Loucy (cell line): ENCODE data around the gene ABI1.
A peak's percentile ranks its signal among the peaks of the same experiment; 100 is the strongest.

Experiments
- H2AFZ ChIP-seq: fragments of 200-600 bp; sonication (generic); 2 replicates; pipeline ENCODE4 v1.6.0; 2016; ENCODE audit warnings: antibody characterized with exemption, mild to moderate bottlenecking, low read length, moderate library complexity
- H3F3A ChIP-seq: fragments of 200-600 bp; 2 replicates; pipeline ENCODE4 v1.6.0; 2016; ENCODE audit warnings: antibody characterized with exemption, low read depth, mild to moderate bottlenecking
- H3K27me3 ChIP-seq: fragments of 200-600 bp; sonication (generic); 2 replicates; pipeline ENCODE4 v1.6.1; 2014; ENCODE audit warnings: low read length, mild to moderate bottlenecking; ENCODE audit not compliant: insufficient read depth, poor library complexity, severe bottlenecking
- H3K36me3 ChIP-seq: fragments of 200-600 bp; sonication (generic); 2 replicates; pipeline ENCODE4 v1.6.1; 2016; ENCODE audit warnings: low read length; ENCODE audit not compliant: insufficient read depth
- H3K4me1 ChIP-seq: fragments of 200-600 bp; sonication (generic); 2 replicates; pipeline ENCODE4 v1.5.1; 2014; ENCODE audit warnings: low read length, mild to moderate bottlenecking; ENCODE audit not compliant: insufficient read depth, poor library complexity, severe bottlenecking
- H3K4me2 ChIP-seq: fragments of 200-600 bp; sonication (generic); 2 replicates; pipeline ENCODE4 v1.6.0; 2014; ENCODE audit warnings: antibody characterized with exemption, low read length, low read depth, mild to moderate bottlenecking; ENCODE audit not compliant: poor library complexity, severe bottlenecking
- H3K4me3 ChIP-seq: fragments of 200-600 bp; sonication (generic); 2 replicates; pipeline ENCODE4 v1.5.1; 2014; ENCODE audit warnings: low read length, mild to moderate bottlenecking, mixed read lengths; ENCODE audit not compliant: poor library complexity, severe bottlenecking
- H3K79me2 ChIP-seq: fragments of 200-600 bp; sonication (generic); 2 replicates; pipeline ENCODE4 v1.6.1; 2014; ENCODE audit warnings: low read length; ENCODE audit not compliant: insufficient read depth
- H3K9ac ChIP-seq: fragments of 200-600 bp; sonication (generic); 2 replicates; pipeline ENCODE4 v1.6.0; 2014; ENCODE audit warnings: mild to moderate bottlenecking, low read depth, low read length, moderate library complexity; ENCODE audit not compliant: poor library complexity, severe bottlenecking
- H3K9me2 ChIP-seq: fragments of 200-600 bp; sonication (generic); replicated peaks from 2 replicates; pipeline ENCODE4 v1.6.1; 2016; ENCODE audit warnings: low read depth, low read length, mixed read lengths
- H3K9me3 ChIP-seq: fragments of 200-600 bp; sonication (generic); 2 replicates; pipeline ENCODE4 v1.6.1; 2014; ENCODE audit warnings: mild to moderate bottlenecking, antibody characterized with exemption, low read length, low read depth; ENCODE audit not compliant: insufficient read depth
- H4K20me1 ChIP-seq: fragments of 200-600 bp; sonication (generic); 2 replicates; pipeline ENCODE4 v1.6.0; 2014; ENCODE audit warnings: antibody characterized with exemption, low read length, mild to moderate bottlenecking; ENCODE audit not compliant: insufficient read depth, poor library complexity, severe bottlenecking
- EZH2phosphoT487 ChIP-seq: fragments of 200-600 bp; IDR thresholded peaks from 2 replicates; pipeline ENCODE4 v1.6.1; 2018; ENCODE audit warnings: antibody characterized with exemption, mild to moderate bottlenecking, moderate library complexity, borderline replicate concordance
- TF ChIP-seq, protein P1 (sequence below): fragments of 200-600 bp; sonication (generic); conservative IDR thresholded peaks from 2 replicates; pipeline ENCODE4 v1.5.1; 2014; ENCODE audit warnings: mild to moderate bottlenecking, antibody characterized with exemption, low read length

The ABI1 gene

DNA sequence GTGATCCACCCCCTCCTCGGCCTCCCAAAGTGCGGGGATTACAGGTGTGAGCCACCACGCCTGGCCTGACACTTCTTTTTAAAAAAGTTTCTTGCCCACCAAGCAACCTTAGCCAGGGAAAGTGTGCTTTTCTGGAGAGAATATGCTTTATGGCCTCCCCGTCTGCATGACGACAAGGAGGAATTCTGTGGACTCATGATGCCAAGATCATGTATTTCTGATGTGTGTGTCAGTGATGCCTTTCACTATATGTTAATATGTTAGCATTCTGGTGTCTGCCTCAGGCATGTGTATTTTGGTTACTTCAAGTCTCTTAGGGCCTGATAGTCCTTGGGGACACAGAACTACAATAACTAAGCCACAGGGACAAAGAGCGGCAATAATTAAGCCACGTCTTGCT lies 161.1 kb downstream of the ABI1 start:
- H3K9ac ChIP-seq, result no peak overlapping the region
- no peaks in the 10 kb centered on the region for H3K36me3 ChIP-seq
- H3K4me3 ChIP-seq, result peak overlapping the region; percentile 27
- H3K4me2 ChIP-seq, result peak overlapping the region; percentile 85
- peaks cover 55% of the 10 kb centered on the region for H3K79me2 ChIP-seq
- TF ChIP-seq, protein P1, sequence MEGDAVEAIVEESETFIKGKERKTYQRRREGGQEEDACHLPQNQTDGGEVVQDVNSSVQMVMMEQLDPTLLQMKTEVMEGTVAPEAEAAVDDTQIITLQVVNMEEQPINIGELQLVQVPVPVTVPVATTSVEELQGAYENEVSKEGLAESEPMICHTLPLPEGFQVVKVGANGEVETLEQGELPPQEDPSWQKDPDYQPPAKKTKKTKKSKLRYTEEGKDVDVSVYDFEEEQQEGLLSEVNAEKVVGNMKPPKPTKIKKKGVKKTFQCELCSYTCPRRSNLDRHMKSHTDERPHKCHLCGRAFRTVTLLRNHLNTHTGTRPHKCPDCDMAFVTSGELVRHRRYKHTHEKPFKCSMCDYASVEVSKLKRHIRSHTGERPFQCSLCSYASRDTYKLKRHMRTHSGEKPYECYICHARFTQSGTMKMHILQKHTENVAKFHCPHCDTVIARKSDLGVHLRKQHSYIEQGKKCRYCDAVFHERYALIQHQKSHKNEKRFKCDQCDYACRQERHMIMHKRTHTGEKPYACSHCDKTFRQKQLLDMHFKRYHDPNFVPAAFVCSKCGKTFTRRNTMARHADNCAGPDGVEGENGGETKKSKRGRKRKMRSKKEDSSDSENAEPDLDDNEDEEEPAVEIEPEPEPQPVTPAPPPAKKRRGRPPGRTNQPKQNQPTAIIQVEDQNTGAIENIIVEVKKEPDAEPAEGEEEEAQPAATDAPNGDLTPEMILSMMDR, result no peak
- no peak for TF ChIP-seq EZH2phosphoT487
- peaks cover 22% of the 10 kb centered on the region for H4K20me1 ChIP-seq
- H3K9me3 ChIP-seq, result no peaks in the 10 kb centered on the region
- H3K27me3 ChIP-seq, result no peaks in the 10 kb centered on the region
- H2AFZ ChIP-seq, result no peak overlapping the region
- no peaks in the 10 kb centered on the region for H3K9me2 ChIP-seq
- peaks cover 23% of the 10 kb centered on the region for H3K4me1 ChIP-seq
- H3F3A ChIP-seq, result no peaks in the 10 kb centered on the region

DNA sequence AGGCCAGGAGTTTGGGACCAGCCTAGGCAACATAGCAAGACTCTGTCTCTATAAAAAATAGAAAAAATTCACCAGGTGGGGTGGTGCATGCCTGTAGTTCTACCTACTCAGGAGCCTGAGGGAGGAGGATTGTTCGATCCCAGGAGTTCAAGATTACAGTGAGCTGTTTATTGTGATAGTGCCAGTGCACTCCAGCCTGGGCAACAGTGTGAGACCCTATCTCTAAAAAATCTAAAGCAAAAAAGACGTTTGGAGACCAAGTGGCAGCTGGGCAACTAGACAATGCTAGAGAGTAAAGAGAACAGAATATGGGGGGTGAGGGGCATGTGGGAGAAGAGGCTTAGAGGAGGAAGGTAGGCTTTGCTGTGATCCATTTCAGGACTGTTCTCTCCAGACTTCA lies 161.8 kb downstream of the ABI1 start:
- Histone ChIP-seq H3K4me1 (peaks cover 23% of the 10 kb centered on the region), H3K79me2 (peaks cover 55% of the 10 kb centered on the region), H3K4me2 (peak overlapping the region; percentile 85), H3K36me3 (no peaks in the 10 kb centered on the region), H3K27me3 (peaks cover 3% of the 10 kb centered on the region), H2AFZ (no peak overlapping the region), H4K20me1 (peaks cover 22% of the 10 kb centered on the region), H3K9ac (peak overlapping the region; percentile 79), H3K4me3 (peak overlapping the region; percentile 89), H3F3A (no peaks in the 10 kb centered on the region), H3K9me3 (no peaks in the 10 kb centered on the region), H3K9me2 (no peaks in the 10 kb centered on the region)
- no peak for TF ChIP-seq EZH2phosphoT487
- TF ChIP-seq, protein P1, result no peak

DNA sequence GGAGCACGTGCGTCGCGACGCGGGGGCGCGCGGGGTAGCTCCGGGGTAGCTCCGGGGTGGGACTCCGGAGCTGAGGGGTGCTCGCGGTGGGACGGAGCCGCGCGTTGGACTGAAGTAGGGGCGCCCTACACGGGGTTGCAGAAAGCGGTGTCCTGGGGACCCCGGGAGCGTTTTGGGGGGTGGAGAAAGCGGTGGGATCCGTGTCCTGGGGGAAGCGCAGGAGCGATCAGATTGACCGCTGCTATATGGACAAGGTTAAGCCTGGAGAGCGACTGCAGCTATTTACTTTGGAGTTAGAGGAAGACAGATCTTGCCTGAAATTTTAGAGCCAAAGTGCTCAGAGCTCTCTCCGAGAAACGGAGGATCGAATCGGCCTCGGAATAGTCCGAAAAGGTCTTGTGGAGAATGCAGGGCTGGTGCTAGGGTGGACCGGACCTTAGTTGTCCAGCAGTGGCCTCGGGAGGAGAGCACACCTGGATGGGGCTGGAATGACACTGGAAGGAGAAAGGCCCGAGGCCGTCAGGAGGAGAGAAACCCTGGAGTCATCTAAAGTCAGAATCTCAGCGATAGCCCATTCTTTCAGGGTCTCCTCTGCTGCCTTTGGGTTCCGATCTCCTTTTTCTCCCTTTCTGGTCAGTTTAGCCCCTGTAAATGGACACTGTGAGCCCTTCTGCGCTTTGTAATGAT lies 162.7 kb downstream of the ABI1 start:
- no peaks in the 10 kb centered on the region for H3K36me3 ChIP-seq
- peak overlapping the region; percentile 89 for H3K4me3 ChIP-seq
- TF ChIP-seq EZH2phosphoT487, result no peak
- TF ChIP-seq, protein P1, result no peak
- peak overlapping the region; percentile 79 for H3K9ac ChIP-seq
- peaks cover 19% of the 10 kb centered on the region for H4K20me1 ChIP-seq
- H3F3A ChIP-seq, result no peaks in the 10 kb centered on the region
- peaks cover 3% of the 10 kb centered on the region for H3K27me3 ChIP-seq
- H3K4me1 ChIP-seq, result peaks cover 23% of the 10 kb centered on the region
- peaks cover 55% of the 10 kb centered on the region for H3K79me2 ChIP-seq
- peak overlapping the region; percentile 96 for H2AFZ ChIP-seq
- no peaks in the 10 kb centered on the region for H3K9me3 ChIP-seq
- H3K4me2 ChIP-seq, result peak overlapping the region; percentile 85
- no peaks in the 10 kb centered on the region for H3K9me2 ChIP-seq
